T47D (cell line): ENCODE measurements around the gene MSH3.
A peak's percentile ranks its signal among the peaks of the same experiment; 100 is the strongest.

Experiments
- DNase-seq, 2 experiments: peaks; one replicate each; pipeline versions ENCODE4 v3.0.0 to v3.0.0-alpha.2; 2011 to 2012; ENCODE audit warnings: low read depth in 1 of 2, low spot score in 1 of 2
- JUND ChIP-seq: IDR thresholded peaks from 2 replicates; pipeline ENCODE4 v1.6.1; 2012; ENCODE audit warnings: low read depth
- in situ Hi-C: cut with HindIII; loops from 2 replicates; pipeline ENCODE4 v1.10.0; 2016; ENCODE audit warnings: low sequenced_read_pairs, low pct_unique_long_range_greater_than_20kb

The MSH3 gene

DNA sequence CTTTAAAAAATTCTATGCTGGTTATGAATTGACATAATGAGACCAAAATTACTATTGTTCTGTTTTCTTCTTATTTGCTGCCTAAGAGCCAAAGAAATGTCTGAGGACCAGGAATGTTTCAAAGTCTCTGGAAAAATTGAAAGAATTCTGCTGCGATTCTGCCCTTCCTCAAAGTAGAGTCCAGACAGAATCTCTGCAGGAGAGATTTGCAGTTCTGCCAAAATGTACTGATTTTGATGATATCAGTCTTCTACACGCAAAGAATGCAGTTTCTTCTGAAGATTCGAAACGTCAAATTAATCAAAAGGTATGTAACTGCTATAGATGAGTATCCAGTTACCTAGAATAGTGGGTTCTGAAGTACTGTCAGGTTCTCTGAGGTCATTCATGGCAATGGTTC lies 10.6 kb downstream of the MSH3 start:
- in situ Hi-C loops: no loop called here
- no peak for TF ChIP-seq JUND
- DNase-seq: no peak

DNA sequence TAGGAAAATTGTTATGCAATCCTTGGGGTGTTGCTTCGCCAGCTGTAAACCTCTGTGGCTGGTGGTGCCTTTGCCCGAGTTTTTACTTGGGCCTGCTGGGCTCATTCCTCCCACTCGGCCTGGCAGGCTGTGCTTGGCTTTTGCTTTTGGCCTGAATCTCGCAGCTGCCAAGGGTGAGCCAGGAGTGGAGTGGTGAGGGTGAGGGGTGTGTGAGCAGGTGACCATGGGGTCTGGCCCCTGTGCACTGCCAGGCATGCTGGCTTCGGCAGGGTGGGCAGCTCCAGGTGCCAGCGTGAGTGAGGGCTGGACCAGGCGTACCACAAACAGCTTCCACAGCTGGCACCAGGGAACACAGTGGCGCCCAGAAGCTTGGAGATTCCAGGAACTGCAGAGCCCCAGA lies 12.9 kb downstream of the MSH3 start:
- no peak for DNase-seq
- in situ Hi-C loops: no loop called here
- no peak for TF ChIP-seq JUND

DNA sequence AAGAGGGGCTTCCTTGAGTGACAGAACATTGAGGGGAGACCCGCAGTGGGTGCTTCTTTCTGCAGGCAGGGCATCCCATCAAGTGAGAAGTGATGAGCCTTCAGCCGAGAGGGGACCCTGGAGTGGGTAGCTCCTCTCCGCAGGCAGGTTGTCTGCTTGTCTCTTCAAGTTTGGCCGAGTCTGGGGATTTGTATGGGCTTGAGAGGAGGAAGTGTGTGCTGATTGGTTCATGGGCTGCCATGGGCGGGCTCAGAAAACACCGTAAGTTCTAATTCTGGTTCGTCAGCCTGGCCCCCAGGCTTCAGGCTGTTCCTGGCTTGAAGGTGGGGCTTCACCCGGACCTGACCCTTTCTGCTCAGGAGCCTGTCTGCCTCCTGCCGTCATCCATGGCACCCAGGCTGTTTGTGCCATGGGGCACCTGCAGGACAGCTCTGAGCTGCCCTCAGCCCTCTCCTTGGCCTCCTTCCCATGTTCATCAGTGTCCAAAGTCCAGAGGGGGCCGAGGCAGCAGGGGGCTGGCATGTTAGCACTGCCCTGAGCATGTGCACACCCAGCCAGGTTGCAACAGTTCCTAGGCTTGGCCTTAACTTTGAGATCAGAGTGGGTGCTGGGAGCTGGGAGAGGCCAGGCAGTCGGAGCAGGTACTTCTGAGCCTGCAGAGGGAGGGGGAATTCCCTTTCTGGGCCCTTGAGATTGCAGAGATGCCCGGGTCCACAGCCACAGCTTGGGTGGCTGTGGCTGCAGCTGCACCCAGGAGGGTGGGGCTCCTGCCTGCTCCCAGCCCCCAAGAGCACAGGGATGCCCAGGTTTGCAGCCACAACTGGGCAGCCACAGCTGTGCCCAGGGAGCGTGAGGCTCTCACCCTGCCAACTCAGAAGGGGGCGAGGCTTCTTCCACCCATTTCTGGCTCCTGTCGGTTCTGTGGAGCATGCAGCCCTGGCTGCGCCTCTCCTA lies 13.8 kb downstream of the MSH3 start:
- in situ Hi-C loops: no loop called here
- no peak for TF ChIP-seq JUND
- DNase-seq: no peak

DNA sequence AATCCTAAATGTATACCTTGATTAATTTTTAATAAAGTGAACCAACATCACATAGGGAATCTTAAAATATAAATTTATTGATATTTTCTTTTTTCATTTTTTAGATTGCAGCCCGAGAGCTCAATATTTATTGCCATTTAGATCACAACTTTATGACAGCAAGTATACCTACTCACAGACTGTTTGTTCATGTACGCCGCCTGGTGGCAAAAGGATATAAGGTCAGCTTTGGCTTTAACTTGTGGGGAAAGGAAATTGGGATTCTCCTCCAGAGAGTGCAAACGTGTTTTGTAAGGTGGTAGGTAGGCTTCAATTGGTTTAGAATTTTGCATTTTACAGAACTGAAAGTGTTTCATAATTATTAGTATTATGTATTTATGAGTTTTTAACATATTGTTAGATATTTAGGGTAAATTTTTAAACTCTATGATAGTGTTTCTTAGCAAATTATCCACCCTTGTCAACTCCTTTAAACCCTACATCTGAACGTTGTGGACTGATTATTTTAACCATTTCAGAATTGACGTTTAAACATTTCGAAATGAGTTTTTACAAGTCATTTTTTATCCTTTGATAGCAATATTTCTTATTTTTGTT lies 17.8 kb downstream of the MSH3 start:
- peak; percentile 60 to 89 for DNase-seq
- TF ChIP-seq JUND: no peak
- in situ Hi-C loops: no loop called here

DNA sequence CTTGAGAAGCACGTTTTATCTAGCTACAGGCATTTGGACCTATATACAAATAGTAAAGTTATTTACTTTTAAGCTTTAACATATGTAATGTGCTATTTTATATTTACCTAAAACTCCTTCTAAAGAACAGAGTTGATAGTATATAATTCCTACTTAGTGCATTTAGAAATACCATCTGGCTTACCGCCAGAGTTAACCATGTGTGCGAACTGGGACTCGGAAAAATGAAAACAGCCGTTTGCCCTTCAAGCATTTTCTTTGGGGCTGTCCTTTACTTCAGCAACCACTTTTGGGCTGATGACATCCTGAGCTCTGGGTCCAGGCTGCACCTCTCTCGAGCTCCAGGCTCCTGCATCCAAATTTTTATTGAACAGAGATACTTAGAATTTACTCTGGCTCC lies 22.3 kb downstream of the MSH3 start:
- in situ Hi-C loops: no loop called here
- no peak for TF ChIP-seq JUND
- no peak for DNase-seq

DNA sequence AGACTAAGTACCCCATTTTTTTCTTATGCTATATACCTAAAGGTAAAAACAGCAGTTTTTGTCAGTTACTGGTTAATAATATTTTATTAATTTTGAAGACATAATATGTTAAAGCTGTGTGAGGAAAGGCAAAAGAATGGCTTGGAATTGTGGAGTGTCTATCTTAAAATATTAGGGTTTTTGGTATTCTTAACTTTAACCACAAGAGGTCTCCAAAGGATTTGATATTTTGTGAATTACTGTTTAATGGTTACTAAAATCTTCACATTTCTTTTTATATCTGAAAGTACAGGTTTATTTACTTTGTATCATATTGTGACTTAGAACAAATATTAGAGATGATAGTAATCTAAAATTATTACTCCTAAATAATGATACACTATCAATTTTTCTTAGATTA lies 32.3 kb downstream of the MSH3 start:
- DNase-seq: peak in 1 of 2 experiments; percentile 10
- in situ Hi-C loops: no loop called here
- TF ChIP-seq JUND: no peak

DNA sequence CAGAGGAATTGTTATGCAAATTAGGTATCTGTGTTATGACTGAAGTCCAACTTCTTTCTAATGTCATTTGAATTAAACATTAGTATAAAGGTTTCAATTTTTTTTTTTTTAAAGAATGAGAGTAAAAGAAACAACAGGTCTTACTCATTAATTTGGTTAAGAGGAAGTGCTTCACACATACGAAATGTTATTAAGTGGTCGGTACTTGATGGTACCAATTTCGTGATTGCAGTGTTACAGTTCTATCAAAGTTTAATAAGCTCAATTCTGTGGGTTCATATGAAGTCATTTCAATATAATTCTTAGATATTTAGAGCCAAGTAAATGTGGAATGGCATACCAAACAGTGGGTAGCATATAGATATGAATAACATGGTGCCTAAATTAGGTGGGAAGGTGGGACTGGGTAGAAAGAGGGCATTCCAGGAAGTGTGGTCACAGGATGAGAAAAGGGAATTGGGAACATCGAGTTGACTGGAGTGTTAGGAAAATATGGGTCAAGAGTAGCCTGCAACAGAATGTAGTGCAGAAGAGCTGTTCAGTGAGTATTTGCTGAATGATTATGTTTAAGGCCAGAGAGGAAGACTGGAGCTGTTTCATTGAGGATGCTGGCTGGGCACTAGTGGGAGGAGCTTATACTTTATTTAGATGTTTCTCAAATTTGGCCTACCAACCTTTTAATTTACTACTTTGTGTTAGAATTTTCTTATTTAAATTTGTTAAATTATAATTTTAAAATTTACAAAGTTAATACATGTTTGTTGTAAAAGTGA lies 34.4 kb downstream of the MSH3 start:
- in situ Hi-C loops: no loop called here

DNA sequence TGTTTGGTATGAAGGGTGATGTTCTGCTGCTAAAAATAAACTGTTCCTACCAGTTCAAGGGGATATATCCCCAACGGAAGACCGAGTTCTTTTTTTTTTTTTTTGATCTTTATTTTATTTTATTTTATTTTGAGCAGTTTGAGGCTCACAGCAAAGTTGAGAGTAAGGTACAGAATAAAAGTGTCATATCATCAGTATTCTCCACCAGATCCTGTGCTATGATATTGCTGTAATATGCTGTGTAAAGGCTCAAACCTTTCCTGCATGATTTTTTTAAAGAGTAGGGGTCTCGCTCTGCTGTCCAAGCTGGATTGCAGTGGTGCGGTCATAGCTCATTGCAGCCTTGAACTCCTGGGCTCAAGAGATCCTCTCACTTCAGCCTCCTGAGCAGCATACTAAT lies 35.2 kb downstream of the MSH3 start:
- TF ChIP-seq JUND: no peak
- in situ Hi-C loops: no loop called here

More for the DNA sequence above, 34.4 kb downstream of the MSH3 start:
- no peak for TF ChIP-seq JUND
- DNase-seq: no peak

DNA sequence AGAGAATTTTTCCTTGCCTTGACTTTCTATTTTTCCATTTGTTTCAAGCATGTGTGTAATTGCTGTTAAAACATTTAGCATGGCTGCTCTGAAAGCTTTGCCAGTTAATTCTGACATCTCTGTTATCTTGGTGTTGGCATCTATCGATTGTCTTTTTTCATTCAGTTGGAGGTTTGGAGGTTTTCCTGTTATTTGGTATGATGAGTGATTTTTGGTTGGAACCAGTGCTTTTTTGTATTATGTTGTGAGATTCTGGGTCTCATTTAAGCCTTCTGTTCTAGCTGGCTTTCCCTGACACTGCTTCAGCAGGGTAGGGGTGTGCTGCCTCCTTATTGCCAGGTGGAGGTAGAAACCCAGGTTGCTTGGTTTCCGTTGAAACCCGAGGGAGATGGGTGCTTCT lies 41.2 kb downstream of the MSH3 start:
- no peak for TF ChIP-seq JUND
- in situ Hi-C loops: no loop called here
- DNase-seq: no peak

More for the DNA sequence above, 35.2 kb downstream of the MSH3 start:
- no peak for DNase-seq

DNA sequence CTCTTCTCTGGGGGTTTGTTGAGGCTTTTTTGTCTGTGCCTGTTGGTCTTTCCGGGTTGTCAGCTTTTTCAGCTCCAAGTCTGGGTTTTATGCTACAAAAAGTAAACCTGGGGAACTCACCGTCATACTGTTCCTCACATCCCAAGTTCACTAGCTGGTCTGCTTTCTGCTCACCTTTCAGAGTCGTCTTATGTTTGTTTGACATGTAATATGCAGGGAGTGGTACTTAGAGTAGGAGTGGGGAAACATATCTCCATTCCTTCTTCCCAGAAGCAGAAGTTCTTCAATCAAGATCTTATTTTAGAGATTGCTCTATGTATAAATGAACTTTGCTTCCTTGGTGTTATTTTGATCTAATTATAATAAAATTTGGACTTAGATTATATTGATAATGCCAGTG lies 42.0 kb downstream of the MSH3 start:
- in situ Hi-C loops: no loop called here
- TF ChIP-seq JUND: no peak

DNA sequence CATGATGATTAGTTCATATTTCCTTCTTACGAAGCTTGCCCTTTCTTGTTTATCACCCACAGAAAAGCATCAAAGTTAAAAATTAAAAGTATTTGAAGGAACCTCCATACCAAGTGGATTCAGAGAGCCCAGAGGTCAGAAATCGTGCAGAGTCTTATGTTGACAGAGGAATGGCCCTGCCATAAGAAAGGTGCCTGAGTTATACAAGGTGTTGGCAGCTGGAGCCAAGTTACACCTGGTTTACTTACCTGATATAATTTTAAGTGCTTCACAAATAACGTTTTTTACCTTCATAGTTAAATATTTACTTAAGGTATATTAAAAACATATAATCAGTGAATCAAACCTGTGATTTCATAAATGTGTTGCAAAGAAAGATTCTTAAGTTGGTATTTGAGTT lies 42.6 kb downstream of the MSH3 start:
- in situ Hi-C loops: no loop called here
- no peak for TF ChIP-seq JUND
- no peak for DNase-seq

More for the DNA sequence above, 42.0 kb downstream of the MSH3 start:
- no peak for DNase-seq

DNA sequence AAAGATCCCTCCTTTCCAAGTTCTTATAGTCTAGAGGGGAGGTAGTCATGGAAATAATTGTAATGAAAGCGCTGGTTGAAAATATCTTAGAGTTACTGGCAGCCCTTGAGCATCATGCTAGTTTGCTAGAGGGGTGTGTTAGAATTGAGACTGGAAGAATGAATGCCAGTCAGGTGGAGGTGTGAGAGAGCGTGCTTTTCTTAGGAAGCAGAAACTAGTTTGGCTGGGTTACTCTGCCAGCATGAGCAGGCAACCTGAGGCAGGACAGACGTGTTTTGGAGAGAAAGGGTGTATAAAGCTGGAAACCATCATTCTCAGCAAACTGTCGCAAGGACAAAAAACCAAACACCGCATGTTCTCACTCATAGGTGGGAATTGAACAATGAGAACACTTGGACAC lies 43.9 kb downstream of the MSH3 start:
- in situ Hi-C loops: no loop called here
- DNase-seq: peak in 1 of 2 experiments; percentile 43

DNA sequence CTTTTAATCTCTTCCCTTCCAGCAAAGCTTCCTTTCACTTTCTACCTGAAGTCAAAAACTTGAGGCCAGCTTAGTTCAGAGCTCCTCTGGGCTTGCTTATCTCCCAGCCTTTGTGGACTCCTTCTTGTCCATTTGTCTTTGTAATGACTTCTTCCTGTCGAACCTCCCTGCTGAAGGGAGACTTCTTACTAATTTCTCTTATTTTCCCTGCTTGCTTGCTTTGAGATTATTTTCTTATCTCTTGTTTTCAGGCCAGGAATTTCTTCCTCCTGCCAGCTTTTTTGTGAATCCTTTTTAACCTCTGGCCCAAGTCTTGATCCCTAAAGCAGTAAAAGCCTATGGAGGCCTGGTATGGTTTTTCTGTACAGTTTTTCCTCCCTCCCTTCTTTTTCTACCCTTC lies 47.1 kb downstream of the MSH3 start:
- DNase-seq: no peak
- in situ Hi-C loops: no loop called here
- TF ChIP-seq JUND: no peak

More for the DNA sequence above, 43.9 kb downstream of the MSH3 start:
- TF ChIP-seq JUND: no peak
